ENCODE data around the gene NLK.
"Not testable (repeated sequence)": the region's sequence is repeated elsewhere in the genome, so short reads cannot be mapped to it uniquely, and the experiment has no call there.

Gene NLK

DNA sequence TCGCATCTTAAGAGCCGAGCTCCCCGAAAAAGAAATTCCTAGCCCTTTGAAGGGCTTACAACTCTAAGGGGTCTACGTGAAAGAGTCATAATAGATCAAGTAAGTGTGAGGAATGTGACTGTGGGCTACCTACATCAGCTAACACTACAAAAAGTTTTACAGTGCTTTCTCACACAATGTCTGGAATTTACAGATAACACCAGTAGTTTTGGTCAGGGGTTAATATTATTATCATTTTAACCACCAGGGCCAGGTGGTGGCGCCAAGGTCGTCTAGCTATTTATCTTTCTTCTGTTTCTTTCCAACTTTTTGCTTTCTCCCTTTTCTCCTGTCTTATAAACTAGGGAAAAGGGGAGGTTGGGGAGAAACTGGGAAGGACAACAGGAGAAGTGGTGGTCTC lies 188.1 kb downstream of the NLK start:
- DNase-seq (ENCODE audit: low read depth, low spot score) = not testable (repeated sequence)

DNA sequence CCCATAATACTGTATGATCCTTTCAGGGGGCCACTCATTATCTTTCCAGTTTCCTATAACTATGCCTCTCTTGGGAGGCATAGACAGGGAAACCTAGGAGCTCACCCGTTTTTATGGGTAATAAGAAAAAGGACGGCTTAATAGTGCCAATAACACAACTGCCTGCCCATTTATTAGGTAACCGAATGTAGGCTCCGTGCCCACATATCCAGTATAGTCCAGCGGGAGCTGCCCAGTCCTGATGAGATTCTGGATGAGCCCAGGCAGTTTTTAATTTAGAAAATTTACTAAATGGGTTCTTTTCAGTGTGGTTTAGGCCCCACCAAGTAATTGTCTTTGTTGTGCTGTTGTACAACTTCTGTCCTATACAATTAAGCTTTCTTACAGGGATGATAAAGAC lies 189.1 kb downstream of the NLK start:
- not testable (repeated sequence) for DNase-seq (ENCODE audit: low read depth, low spot score)

DNA sequence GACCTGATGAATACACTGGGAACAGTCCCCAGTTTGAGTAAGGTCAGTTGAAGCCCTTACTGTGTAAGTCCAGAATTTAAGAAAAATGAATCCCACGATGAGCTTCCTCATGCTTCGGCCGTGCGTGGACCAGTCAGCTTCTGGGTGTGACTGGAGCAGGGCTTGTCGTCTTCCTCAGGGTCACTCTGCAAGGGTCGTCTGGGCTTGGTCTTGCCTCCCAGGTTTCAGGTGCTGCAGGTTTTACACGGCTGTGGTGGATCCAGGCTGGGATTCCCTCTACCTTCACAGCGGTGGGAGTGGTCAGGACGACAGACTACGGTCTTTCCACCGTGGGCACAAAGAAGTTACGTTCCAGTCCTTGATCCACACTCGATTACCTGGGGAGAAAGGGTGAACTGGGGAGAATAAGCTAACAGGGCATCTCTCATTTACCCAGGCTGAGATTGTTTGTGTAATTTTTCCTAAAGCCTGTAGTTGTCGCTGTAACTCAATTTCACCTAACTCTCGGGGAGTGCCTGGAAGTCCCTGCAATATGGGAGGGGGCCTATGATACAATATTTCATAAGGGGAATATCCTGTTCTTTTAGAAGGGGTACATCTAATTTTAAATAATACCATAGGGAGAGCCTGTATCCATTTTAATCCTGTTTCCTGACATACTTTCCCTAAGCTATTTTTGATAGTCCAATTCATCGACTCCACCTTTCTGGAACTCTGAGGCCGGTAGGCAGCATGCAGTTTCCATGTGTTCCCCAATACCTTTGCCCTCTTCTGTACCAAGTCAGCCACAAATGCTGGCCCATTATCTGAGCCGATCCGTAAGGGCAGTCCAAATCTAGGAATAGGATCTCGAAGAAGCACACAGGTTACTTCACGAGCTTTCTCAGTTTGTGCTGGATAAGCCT lies 190.7 kb downstream of the NLK start:
- DNase-seq (ENCODE audit: low read depth, low spot score) = peak; percentile 22

DNA sequence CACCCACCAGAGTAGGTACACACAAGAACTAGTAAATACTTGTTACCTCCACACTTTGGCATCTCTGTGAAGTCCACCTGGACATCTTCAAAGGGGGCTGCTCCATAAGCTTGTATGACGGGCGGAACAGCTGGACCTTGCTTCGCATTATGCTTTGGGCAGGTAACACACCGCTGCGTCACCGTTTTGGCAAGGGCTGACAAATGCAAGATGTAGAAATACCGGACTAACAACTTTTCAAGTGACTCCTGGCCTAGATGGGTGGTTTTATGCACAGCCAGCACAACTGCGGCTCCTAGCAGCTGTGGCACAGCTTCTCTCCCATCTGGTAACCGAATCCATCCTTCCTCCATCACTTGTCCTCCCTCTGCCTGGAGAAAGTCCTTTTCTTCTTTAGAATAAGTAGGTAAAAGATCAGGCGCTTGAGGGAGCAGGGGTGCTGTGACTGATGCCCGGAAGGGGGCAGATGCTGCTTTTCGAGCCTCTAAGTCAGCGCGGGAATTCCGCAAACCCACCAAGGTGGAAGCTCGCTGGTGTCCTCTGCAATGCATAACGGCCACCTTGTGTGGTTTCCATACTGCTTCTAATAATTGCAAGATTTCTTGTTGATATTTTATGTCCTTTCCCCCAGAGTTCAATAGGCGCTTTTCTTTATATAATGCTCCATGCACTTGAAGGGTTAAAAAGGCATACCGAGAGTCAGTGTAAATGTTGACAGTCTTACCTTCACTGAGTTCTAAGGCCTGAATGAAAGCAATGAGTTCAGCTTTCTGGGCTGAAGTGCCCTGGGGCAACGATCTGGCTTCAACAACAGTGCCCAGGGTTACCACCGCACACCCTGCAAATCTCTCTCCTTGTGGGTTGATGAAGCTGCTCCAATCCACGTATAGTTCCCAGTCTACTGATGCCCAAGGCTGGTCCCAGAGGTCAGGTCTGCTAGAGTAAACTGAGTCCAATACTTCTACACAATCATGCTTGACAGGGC lies 191.7 kb downstream of the NLK start:
- not testable (repeated sequence) for DNase-seq (ENCODE audit: low read depth, low spot score)

DNA sequence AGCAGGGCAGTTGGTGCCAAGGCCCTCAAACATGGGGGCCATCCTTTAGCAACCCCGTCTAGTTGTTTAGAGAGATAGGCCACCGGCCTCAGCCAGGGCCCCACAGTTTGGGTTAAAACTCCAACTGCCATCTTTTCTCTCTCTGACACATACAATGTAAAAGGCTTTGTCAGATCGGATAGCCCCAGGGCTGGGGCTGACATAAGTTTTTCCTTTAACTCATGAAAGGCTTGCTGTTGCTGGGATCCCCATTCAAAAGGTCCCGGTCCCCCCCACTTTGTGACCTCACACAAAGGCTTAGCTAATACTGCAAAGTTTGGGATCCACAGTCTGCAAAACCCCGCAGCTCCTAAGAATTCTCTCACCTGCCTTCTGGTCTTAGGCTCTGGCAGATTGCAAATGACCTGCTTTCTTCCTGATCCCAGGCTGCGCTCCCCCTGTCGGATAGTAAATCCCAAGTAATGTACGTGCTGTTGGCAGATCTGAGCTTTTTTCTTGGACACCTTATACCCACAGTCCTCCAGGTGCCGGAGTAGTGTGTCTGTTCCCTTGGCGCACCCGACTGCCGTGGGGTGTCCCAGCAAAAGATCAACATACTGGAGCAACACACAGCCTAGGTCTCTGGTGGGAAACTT lies 192.7 kb downstream of the NLK start:
- not testable (repeated sequence) for DNase-seq (ENCODE audit: low read depth, low spot score)

DNA sequence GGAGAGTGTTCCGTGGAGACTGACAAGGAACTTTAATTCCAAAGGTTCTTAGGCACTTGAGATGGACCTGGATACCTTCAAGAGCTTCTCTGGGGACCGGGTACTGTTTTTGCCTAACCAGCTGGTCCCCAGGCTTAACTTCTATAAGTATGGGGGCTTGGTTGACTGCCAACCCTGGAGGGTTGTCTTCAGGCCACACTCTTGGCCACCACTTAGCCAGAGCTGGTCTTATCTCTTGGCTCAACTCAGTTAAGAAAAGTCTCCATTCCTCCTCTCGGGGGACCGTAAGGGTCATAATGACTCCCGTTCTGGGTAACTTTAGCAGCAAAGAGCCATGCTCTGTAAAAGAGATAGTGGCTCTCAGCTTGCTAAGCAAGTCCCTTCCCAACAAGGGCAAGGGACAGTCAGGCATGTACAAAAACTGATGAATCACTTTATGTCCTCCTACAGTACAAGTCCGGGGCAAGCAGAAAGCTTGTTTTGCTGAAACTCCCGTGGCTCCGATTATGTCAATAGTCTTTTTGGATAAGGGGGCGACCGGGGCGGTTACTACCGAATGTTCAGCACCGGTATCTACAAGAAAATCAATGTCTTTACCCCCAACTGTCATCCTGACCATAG lies 193.7 kb downstream of the NLK start:
- DNase-seq (ENCODE audit: low read depth, low spot score) = not testable (repeated sequence)

DNA sequence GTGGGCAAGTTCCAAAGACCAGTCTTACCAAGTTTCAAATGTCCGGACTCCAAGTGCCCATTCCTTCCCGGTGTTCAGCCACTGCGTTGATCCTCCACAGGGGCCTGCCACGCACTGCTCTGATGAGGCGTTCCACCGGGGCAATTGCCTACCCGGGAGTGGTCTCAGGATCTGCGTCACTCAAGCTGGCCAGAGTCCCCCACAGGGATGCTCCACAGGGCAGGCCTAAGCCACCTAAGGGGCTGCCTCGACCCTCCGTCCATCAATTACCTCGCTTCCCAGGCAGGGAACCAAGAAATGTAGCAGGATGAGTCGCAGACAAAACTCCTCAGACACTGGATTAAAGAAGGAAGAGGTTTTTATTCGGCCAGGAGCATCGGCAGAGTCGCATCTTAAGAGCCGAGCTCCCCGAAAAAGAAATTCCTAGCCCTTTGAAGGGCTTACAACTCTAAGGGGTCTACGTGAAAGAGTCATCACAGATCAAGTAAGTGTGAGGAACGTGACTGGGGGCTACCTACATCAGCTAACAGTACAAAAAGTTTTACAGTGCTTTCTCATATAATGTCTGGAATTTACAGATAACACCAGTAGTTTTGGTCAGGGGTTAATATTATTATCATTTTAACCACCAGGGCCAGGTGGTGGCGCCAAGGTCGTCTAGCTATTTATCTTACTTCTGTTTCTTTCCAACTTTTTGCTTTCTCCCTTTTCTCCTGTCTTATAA lies 196.2 kb downstream of the NLK start:
- DNase-seq (ENCODE audit: low read depth, low spot score) = not testable (repeated sequence)

DNA sequence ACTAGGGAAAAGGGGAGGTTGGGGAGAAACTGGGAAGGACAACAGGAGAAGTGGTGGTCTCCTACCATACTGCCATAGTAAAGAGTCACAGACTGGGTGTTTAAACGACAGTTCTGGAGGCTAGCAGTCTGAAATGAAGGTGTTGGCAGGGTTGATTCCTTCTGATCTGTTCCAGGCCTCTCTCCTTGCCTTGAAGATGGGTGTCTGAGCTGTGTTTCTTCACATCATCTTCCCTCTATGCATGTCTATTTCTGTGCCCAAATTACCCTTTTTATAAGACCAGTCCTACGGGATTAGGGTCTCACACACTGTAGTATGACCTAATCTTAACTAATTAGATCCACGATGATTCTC lies 196.8 kb downstream of the NLK start:
- no peak for DNase-seq (ENCODE audit: low read depth, low spot score)

DNA sequence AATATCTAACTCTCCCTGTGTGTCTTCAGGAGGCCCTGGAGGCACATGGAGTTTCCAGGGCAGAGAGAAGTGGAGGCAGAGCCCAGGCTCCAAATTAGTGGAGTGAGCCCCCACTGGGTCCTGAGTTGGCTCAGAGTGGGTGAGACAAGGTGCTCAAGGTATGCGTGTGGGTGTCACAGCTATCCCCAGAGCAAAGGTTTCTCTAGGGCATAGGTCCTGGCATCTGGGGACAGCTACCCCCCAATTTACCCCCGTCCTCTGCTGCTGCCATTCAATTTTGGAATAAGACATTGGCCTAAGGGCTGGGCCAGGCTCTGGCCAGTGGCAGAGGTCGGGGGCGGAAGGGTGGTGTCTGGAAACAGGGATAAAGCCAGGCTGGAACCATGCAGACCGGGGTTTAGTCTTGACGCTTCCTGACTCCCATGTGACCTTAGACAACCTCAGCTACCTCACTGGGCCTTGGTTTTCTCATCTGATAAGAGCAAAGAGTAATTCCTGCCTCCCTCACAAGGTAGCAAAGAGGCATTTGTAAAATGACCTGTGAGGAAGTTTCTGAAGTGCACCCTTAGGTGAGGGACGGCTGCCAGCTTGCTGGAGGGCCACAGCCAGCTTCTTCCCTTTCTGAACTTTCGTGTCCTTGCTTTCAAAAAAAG lies 198.3 kb downstream of the NLK start:
- no peak for DNase-seq (ENCODE audit: low read depth, low spot score)

DNA sequence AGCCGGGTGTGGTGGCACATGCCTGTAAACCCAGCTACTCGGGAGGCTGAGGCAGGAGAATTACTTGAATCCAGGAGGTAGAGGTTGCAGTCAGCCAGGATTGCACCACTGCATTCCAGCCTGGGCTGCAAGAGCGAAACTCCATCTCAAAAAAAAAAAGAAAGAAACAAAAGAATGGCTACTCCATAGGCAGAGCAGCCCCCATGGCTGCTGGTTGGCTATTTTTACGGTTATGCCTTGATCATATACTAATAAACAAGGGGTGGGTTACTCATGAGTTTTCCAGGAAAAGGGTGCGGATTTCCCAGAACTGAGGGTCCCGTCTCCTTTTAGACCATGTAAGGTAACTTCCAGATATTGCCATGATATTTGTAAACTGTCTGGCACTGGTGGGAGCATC lies 200.3 kb downstream of the NLK start:
- DNase-seq (ENCODE audit: low read depth, low spot score) = no peak

DNA sequence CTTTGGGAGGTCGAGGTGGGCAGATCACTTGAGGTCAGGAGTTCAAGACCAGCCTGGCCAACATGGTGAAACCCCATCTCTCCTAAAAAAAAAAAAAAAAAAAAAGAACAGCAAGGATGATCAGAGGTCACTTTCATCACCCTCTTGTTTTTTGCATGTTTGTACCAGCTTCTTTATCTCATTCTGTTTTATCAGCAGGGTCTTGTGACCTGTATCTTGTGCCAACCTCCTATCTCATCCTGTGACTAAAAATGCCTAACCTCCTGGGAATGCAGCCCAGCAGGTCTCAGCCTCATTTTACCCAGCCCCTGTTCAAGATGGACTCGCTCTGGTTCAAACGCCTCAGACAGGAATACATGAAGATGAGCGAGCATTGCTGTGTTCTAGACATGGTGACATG lies 200.8 kb downstream of the NLK start:
- DNase-seq (ENCODE audit: low read depth, low spot score) = not testable (repeated sequence)

DNA sequence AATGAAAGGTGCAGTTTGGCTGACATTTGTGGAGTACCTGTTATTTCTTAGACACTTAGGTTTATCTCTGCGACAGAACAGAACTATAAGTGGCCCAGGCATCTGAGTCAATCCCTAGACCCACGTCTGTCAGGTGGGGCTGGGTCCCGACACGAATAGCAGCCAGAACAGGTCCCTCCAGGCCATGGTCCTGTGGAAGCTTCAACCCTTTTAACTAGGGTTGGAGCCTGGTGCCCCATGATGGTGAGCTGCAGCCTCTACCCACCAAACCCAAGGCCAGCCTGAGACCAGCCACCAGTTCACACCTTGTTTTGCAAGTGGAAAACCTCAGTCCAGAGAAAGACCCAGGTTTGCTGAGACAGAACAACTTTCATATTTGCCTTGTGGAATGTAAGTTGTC lies 202.0 kb downstream of the NLK start:
- DNase-seq (ENCODE audit: low read depth, low spot score) = no peak
